GM12878 (cell line): Measurements from ENCODE around the gene MEGF11. TPM values are rescaled to one million over a fixed set of nuclear protein-coding genes. Genes with fewer than 3 reads are reported as not detected.

ENCODE experiments used
- BCL3 ChIP-seq: IDR thresholded peaks from 2 replicates; pipeline ENCODE4 v1.6.1; 2011; ENCODE audit warnings: borderline replicate concordance, low read depth, mild to moderate bottlenecking, moderate library complexity, low read length; ENCODE audit not compliant: insufficient read depth, poor library complexity, severe bottlenecking
- MAX ChIP-seq: IDR thresholded peaks from 2 replicates; pipeline ENCODE4 v1.6.1; 2012; ENCODE audit warnings: low read depth, low read length, improper control_type of control experiment
- PAX5 ChIP-seq: IDR thresholded peaks from 2 replicates; pipeline ENCODE4 v1.6.1; 2011; ENCODE audit warnings: low read depth, low read length, borderline replicate concordance
- PRDM15 ChIP-seq: fragments of 450-650 bp; formaldehyde crosslinking; IDR thresholded peaks from 2 replicates; pipeline ENCODE4 v1.4.0; 2020; ENCODE audit warnings: mild to moderate bottlenecking, moderate library complexity
- TCF3 ChIP-seq: IDR thresholded peaks from 2 replicates; pipeline ENCODE4 v1.6.1; 2012; ENCODE audit warnings: low read depth, mild to moderate bottlenecking, low read length, borderline replicate concordance; ENCODE audit not compliant: insufficient read depth
- ZNF622 ChIP-seq: fragments of 450-650 bp; IDR thresholded peaks from 2 replicates; pipeline ENCODE4 v1.6.1; 2017; ENCODE audit warnings: mild to moderate bottlenecking, inconsistent platforms
- polyA plus RNA-seq, 11 experiments: library from polyadenylated mRNA; depleted of rRNA in 4 of 11; unstranded in 6 of 11; stranded (reverse) in 5 of 11; fragments of >200 nt; fragmentation: Nextera tagmentation in 4 of 11; fragmentation: Illumina TruSeq in 1 of 11; extraction: Ambion mirVana in 4 of 11; extraction: Trizol in 1 of 11; gene quantifications; 1 replicate in 1 of 11; 2 replicates in 10 of 11; pipeline versions ENCODE4 v1.2.1 to v1.2.3, GENCODE V29; 2011 to 2016; ENCODE audit warnings: inconsistent platforms in 2 of 11, missing spikeins in 2 of 11, low read depth in 1 of 11
- total RNA-seq, 4 experiments: library from RNA; depleted of rRNA in 3 of 4; stranded (reverse); fragments of >200 nt in 3 of 4; fragmentation: Illumina TruSeq in 1 of 4; extraction: Trizol in 1 of 4; gene quantifications; 2 replicates each; pipeline versions ENCODE4 v1.2.1 to v1.2.3, GENCODE V29; 2013 to 2021

Gene MEGF11
- total and polyA plus RNA-seq, 10 of the 15 experiments (the other 5 are each of a cell fraction or from before 2014, with no cell fraction given), result 0.03 to 1.7 (median 0.49) TPM

GRCh38 chr15:66099950-66100671 lies 153.4 kb downstream of the MEGF11 start (continued):
- TF ChIP-seq BCL3 (no peak), ZNF622 (no peak), PAX5 (no peak), PRDM15 (no peak), TCF3 (no peak), MAX (no peak)
